Right cardiac atrium (tissue), 5 donors: ENCODE measurements around the gene SLC7A8. TPM values are rescaled to one million over a fixed set of nuclear protein-coding genes. Genes with fewer than 3 reads are reported as not detected.
"Not testable (repeated sequence)": the region's sequence is repeated elsewhere in the genome, so short reads cannot be mapped to it uniquely, and the experiment has no call there.

Source experiments
- ATAC-seq, 2 donors: fragments of 200-7000 bp; cut with Tn5 transposase; one replicate each; pipeline versions ENCODE4 v1.8.0 to v1.9.1; 2020; ENCODE audit warnings: moderate library complexity in 2 of 2, mild to moderate bottlenecking in 1 of 2
- DNase-seq, 3 donors: peaks; one replicate each; pipeline ENCODE4 v3.0.0-alpha.2; 2020
- H3K27ac ChIP-seq: one replicate; pipeline ENCODE4 v1.5.1; 2013; ENCODE audit warnings: mild to moderate bottlenecking, low read length, control low read depth, moderate library complexity
- H3K27me3 ChIP-seq: one replicate; pipeline ENCODE4 v1.6.1; 2013; ENCODE audit not compliant: control insufficient read depth, insufficient read depth
- H3K4me1 ChIP-seq: one replicate; pipeline ENCODE4 v1.6.1; 2013; ENCODE audit warnings: low read length; ENCODE audit not compliant: control insufficient read depth, insufficient read depth
- H3K4me3 ChIP-seq: one replicate; pipeline ENCODE4 v1.5.1; 2013; ENCODE audit warnings: low read length, control low read depth
- H3K9me3 ChIP-seq: one replicate; pipeline ENCODE4 v1.6.1; 2013; ENCODE audit warnings: low read length; ENCODE audit not compliant: control insufficient read depth
- WGBS: extraction: QIAGEN DNeasy Blood & Tissue Kit; methylation state at CpG from one replicate; pipeline ENCODE4 v1.1.7; 2013; 5-methylcytosine and 5-hydroxymethylcytosine counted together
- intact Hi-C, 4 donors: fragments of 100-400 bp; cut with DNase I; formaldehyde crosslinking; loops; one replicate each; pipeline versions ENCODE4 v1.11.0 to v1.14.0; 2022 to 2023
- polyA plus RNA-seq: library from polyadenylated mRNA; stranded (reverse); fragments of 200-250 nt; gene quantifications from one replicate; pipeline ENCODE4 v1.2.3, GENCODE V29; 2013
- total RNA-seq, 4 donors: library from RNA; stranded (reverse); fragmentation: NEBNext Ultra II Directional; extraction: Animal tissue kit (Norgen Biotek cat#: 25700); gene quantifications; one replicate each; pipeline ENCODE4 v1.2.1, GENCODE V29; 2021
- donor health status: healthy with polysubstance abuse.
- donor health status: DM: no; HTN: yes; CAD: no.
- donor health status: DM: no; HTN: no; CAD: no.
- donor health status: DM: no; HTN: yes; CAD: no; lungs with severe emphysema.
- donor health status: DM: yes; HTN: yes; CAD: no.

Gene SLC7A8
- total and polyA plus RNA-seq, 5 donors = 6.9 to 11.7 (median 9.4) TPM

DNA sequence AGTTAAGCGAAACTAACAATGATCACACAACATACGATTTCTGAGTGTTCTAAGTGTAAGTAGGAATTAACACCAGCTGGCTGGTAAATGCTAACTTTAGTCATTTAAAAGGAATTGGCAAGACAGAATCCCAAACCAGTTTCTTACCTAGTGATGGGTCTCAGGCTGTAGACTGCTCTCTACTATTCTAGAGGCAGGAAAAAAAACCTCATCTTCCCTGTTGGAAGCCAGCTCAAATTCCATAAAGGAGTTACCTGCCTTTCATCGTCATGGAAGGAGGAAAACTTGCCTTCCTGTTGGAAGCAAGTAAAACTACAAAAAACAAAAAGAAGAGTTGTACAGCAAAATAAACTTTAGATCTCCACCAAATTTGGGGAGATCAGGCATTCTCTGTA lies 23.7 kb upstream of the SLC7A8 start:
- Histone ChIP-seq H3K9me3 (no peaks in the 10 kb centered on the region), H3K27me3 (no peaks in the 10 kb centered on the region), H3K4me1 (no peaks in the 10 kb centered on the region), H3K27ac (no peak overlapping the region), H3K4me3 (no peak overlapping the region)
- WGBS = 53% methylated on average over 3 of the region's 3 CpGs
- intact Hi-C loops = no loop called here
- DNase-seq (no peak), ATAC-seq (no peak)

DNA sequence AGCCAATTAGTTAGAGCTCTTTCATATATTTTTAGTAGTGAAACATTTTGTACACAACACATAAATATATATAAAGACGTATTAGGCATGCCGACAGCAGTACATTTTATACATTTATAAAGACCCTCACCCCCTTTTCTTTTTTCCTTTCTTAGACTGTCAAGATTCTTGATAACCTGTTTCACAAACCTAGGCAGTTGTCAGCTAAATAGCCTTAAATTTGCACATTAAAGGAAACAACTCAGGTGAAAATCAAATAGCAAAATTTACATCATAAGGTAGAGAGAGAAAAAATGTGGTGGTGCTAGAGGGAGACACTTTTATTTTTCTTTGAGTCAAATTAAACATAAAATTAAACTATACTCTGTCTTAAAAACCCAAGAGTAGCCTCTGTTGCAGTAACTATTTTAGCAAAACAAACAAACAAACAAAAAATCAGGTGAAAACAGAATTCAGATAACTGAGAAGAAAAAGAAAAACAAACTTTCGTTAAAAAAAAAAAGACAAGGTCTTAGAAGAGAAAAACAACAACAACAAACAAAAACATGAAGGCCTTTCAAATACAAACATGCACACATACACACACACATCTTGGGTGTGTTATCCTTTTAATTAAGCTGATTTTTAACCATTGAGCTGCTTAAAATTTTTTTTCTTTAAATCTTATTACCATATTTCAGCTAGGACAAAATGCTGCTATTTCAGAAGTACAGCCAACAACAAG lies 23.1 kb upstream of the SLC7A8 start:
- WGBS = 74% methylated on average over 3 of the region's 3 CpGs
- Histone ChIP-seq H3K4me1 (no peaks in the 10 kb centered on the region), H3K27ac (no peak overlapping the region), H3K9me3 (no peaks in the 10 kb centered on the region), H3K4me3 (no peak overlapping the region), H3K27me3 (no peaks in the 10 kb centered on the region)
- intact Hi-C loops = no loop called here
- DNase-seq (no peak), ATAC-seq (no peak)

DNA sequence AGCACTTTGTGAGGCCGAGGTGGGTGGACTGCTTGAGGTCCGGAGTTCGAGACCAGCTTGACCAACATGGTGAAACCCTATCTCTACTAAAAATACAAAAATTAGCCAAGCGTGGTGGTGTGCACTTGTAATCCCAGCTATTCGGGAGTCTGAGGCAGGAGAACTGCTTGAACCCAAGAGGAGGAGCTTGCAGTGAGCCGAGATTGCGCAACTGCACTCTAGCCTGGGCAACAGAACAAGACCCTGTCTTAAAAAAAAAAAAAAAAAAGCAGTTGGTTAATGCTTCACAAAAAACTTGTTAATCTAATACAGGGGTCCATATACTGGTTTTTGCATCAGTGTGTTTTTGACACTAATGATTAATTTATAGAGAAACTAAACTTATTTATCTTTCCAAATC lies 18.5 kb upstream of the SLC7A8 start:
- Histone ChIP-seq H3K27ac (no peak overlapping the region), H3K27me3 (no peaks in the 10 kb centered on the region), H3K9me3 (no peaks in the 10 kb centered on the region), H3K4me1 (no peaks in the 10 kb centered on the region), H3K4me3 (no peak overlapping the region)
- DNase-seq (no peak), ATAC-seq (no peak)
- intact Hi-C loops = no loop called here
- 94% methylated on average over 7 of the region's 7 CpGs for WGBS

DNA sequence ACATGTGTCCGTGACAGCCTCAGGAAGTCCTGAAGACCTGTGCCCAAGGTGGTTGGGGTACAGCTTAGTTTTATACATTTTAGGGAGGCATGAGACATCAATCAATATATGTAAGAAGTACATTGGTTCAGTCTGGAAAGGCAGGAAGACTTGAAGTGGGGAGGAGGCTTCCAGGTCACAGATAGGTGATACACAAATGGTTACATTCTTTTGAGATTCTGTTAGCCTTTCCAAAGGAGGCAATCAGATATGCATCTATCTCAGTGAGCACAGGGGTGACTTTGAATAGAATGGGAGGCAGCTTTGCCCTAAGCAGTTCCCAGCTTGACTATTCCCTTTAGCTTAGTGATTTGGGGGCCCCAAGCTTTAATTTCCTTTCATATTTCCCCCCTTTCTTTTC lies 15.7 kb upstream of the SLC7A8 start:
- H3K27me3 ChIP-seq, intact Hi-C loops, H3K27ac ChIP-seq, H3K4me1 ChIP-seq, ATAC-seq, H3K9me3 ChIP-seq, DNase-seq, H3K4me3 ChIP-seq: not testable (repeated sequence)
- WGBS = 78% methylated on average over 1 of the region's 1 CpG

DNA sequence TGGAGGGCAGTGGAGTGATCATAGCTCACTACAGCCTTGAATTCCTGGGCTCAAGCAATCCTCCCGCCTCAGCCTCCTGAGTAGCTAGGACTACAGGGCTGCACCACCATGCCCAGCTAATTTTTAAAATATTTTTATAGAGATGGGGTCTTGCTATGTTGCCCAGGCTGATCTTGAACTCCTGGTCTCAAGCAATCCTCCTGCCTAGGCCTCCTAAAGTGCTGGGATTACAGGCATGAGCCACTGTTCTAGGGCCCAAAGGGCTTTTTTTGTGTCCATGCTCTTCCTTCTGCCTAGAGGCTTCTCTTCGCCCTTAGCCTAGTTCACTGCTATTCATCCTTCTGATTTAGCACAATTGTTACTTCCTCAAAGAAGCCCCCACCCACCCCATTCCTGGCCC lies 13.0 kb upstream of the SLC7A8 start:
- H3K9me3 ChIP-seq, H3K27me3 ChIP-seq, H3K4me3 ChIP-seq, DNase-seq, H3K27ac ChIP-seq, H3K4me1 ChIP-seq, ATAC-seq, intact Hi-C loops: not testable (repeated sequence)
- 90% methylated on average over 2 of the region's 2 CpGs for WGBS

DNA sequence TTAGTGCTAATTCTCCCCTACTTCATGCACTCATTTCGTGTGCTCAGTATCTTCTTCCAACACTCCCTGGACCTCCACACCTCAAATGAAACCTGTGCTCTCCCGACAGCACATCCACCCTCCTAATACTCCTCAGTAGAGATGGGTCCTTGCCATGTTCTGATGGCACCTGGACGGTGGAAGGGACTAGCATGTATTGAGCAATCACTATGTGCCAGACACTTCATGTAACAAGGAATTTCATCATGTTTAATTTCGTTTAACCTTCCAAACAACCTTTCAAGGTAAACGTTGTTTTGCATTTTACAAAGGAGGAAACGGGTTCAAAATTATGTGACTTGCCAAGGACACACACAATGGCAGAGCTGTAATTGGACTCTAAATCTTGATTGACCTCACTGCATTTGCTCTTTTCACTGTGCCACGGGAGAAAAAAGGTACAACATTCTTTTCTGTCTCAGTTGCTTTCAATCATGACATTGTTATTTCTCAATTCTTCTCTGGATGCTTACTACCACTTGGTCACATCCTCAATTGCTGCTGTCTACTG lies 12.2 kb upstream of the SLC7A8 start:
- H3K4me3 ChIP-seq = no peak overlapping the region
- ATAC-seq = no peak
- no peaks in the 10 kb centered on the region for H3K9me3 ChIP-seq
- no peak for DNase-seq
- no peaks in the 10 kb centered on the region for H3K4me1 ChIP-seq
- WGBS = 78% methylated on average over 7 of the region's 7 CpGs
- H3K27ac ChIP-seq = no peak overlapping the region
- H3K27me3 ChIP-seq = no peaks in the 10 kb centered on the region
- intact Hi-C loops = no loop called here

DNA sequence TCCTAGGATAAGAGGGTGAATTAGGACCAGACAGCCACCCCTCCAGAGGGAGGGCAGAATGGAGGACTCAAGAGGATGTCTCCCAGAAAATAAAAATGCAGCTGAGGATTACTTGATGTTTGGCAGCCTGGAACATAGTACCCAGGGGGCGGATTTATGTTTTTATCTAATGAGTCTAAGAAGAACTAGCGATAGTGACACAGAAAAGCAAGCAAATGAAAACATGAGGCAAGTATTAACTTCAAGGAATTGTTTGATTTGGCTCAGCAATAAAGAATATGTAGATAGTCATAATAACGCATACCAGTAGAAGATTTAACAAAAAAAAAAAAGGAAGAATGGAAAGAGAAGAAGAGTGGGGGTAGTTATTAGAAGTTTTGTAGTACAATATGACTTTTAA lies 10.0 kb upstream of the SLC7A8 start:
- Histone ChIP-seq H3K4me3 (no peak overlapping the region), H3K27ac (no peak overlapping the region), H3K27me3 (no peaks in the 10 kb centered on the region), H3K9me3 (no peaks in the 10 kb centered on the region), H3K4me1 (no peaks in the 10 kb centered on the region)
- ATAC-seq (no peak), DNase-seq (no peak)
- intact Hi-C loops = no loop called here
- 45% methylated on average over 3 of the region's 3 CpGs for WGBS

DNA sequence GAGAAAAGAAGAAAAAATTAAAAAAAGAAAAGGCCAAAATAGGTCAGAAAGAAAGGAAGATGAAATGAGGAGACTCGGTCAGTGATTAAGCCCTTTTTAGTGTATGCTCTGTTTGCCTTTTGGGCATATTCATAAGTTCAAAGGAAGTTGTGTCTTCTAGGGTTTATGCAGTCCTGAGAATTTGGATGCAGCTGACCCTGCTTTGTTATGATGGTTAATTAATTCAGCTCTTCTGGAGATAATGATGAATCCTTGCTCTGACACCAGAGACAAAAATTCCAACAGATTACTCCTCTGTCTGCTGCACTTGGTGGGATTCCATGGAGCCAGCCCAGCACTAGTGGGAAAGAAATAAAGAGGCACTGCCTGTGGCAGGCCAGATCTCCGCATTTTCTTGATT lies 4.5 kb upstream of the SLC7A8 start:
- Histone ChIP-seq H3K9me3 (no peaks in the 10 kb centered on the region), H3K27ac (no peak overlapping the region), H3K4me1 (no peaks in the 10 kb centered on the region), H3K4me3 (no peak overlapping the region), H3K27me3 (no peaks in the 10 kb centered on the region)
- ATAC-seq (no peak), DNase-seq (no peak)
- intact Hi-C loops = loop anchor here in 3 of 4 donors (1.0 to 2.0 kb wide), 2 partner anchors 67 to 68 kb away; no protein-coding TSS in a partner anchor
- 81% methylated on average over 2 of the region's 2 CpGs for WGBS

DNA sequence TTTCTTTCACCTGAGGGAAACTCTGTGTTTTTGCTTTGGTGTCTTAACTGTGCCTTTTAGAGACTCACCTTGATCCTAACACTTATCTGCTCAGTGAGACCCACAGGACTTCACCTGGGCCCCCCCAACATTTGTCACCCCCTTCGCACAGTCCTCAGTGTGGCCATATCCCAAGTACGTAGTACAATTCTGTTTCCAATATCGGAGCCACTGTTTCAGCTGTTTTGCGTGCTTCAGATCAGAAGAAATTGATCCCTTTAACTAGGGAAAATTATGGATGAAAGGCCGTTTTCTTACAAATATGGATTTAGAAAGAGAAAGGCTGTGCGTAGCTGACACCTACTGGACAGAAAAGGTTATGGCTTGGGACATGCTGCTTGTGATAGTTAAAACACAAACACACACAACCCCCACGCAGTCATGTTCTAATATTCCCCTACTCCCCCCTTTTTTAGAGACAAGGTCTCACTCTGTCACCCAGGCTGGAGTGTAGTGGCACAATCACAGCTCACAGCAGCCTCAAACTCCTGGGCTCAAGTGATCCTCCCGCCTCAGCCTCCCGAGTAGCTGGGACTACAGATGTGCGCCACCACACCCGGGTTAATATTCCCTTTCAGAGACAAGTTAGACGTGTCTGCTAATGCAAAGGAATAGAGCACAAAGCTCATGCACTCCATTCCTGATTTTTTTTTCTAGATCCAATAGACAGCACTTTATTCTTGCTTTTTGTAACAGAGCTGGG lies 3.6 kb upstream of the SLC7A8 start:
- no peak overlapping the region for H3K27ac ChIP-seq
- no peaks in the 10 kb centered on the region for H3K9me3 ChIP-seq
- WGBS = 50% methylated on average over 12 of the region's 12 CpGs
- ATAC-seq = peak; percentile 54 to 59
- DNase-seq = no peak
- intact Hi-C loops = loop anchor here (1.0 to 2.0 kb wide), 3 partner anchors 66 to 67 kb away; no protein-coding TSS in a partner anchor
- no peak overlapping the region for H3K4me3 ChIP-seq
- H3K27me3 ChIP-seq = no peaks in the 10 kb centered on the region
- H3K4me1 ChIP-seq = no peaks in the 10 kb centered on the region

DNA sequence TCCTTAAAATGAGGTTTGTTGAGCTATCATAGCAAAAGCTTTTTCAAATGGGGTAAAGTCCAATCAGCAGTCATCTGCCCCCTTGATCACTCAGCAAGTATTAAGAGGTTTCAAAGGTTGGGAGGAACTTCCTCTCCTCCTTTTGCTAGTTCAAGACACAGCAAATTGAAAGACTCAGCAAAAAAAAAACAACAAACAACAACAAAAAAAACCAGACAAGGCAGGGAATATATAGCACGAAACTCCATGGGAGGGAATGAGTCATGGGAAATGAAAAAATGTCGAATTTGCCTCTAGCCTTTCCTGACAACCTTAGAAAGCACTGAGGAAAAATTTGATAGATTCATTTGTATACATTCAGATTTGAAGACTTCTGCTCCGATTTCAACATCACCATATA lies 1.6 kb upstream of the SLC7A8 start:
- WGBS = 64% methylated on average over 3 of the region's 3 CpGs
- intact Hi-C loops = no loop called here
- Histone ChIP-seq H3K4me3 (no peak overlapping the region), H3K27me3 (no peaks in the 10 kb centered on the region), H3K27ac (no peak overlapping the region), H3K4me1 (no peaks in the 10 kb centered on the region), H3K9me3 (no peaks in the 10 kb centered on the region)
- DNase-seq (no peak), ATAC-seq (no peak)

DNA sequence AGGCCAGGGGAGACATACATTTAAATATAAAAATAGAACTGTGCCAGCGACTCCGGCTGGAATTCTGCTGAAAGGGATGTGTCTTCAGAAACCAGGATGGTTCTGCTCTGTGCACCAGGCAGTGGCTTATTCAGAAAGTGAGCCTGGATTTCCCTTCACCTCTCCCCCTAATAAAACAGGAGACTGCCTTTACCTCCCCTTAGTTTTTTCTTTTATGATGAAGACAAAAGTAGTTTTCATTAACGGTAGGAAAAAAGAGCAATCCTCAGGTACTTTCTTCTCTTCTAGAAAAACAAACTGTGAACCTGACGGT lies 346 bp downstream of the SLC7A8 start:
- ATAC-seq = no peak
- WGBS = under 1% methylated on average over 4 of the region's 4 CpGs

More for the DNA sequence above, 346 bp downstream of the SLC7A8 start:
- Histone ChIP-seq H3K4me3 (peak overlapping the region; percentile 52), H3K9me3 (no peaks in the 10 kb centered on the region), H3K27ac (no peak overlapping the region), H3K27me3 (no peaks in the 10 kb centered on the region), H3K4me1 (no peaks in the 10 kb centered on the region)
- intact Hi-C loops = no loop called here
- no peak for DNase-seq
